ENCODE results near the gene PLEKHG1.

Gene PLEKHG1

GRCh38 chr6:150587637-150588036 is 12.0 kb upstream of the PLEKHG1 start:
- in situ Hi-C loops (cut with MboI; ENCODE audit: low pct_unique_long_range_greater_than_20kb, low sequenced_read_pairs): no loop called here
- no peak for DNase-seq

GRCh38 chr6:150588888-150589499 is 10.7 kb upstream of the PLEKHG1 start:
- no peak for DNase-seq
- in situ Hi-C loops (cut with MboI; ENCODE audit: low pct_unique_long_range_greater_than_20kb, low sequenced_read_pairs): no loop called here

- in situ Hi-C loops (cut with MboI; ENCODE audit: low pct_unique_long_range_greater_than_20kb, low sequenced_read_pairs): no loop called here
- no peak for DNase-seq
Measured at GRCh38 chr6:150589852-150590251, 9.8 kb upstream of the PLEKHG1 start.

GRCh38 chr6:150590446-150590845 is 9.2 kb upstream of the PLEKHG1 start:
- DNase-seq: no peak
- in situ Hi-C loops (cut with MboI; ENCODE audit: low pct_unique_long_range_greater_than_20kb, low sequenced_read_pairs): no loop called here

GRCh38 chr6:150592377-150592995 is 7.2 kb upstream of the PLEKHG1 start:
- DNase-seq: no peak
- in situ Hi-C loops (cut with MboI; ENCODE audit: low pct_unique_long_range_greater_than_20kb, low sequenced_read_pairs): no loop called here

- in situ Hi-C loops (cut with MboI; ENCODE audit: low pct_unique_long_range_greater_than_20kb, low sequenced_read_pairs): no loop called here
- DNase-seq: no peak
Measured at GRCh38 chr6:150593119-150593518, 6.6 kb upstream of the PLEKHG1 start.

- in situ Hi-C loops (cut with MboI; ENCODE audit: low pct_unique_long_range_greater_than_20kb, low sequenced_read_pairs): no loop called here
- DNase-seq: no peak
Measured at GRCh38 chr6:150596439-150596838, 3.2 kb upstream of the PLEKHG1 start.

- DNase-seq: no peak
- in situ Hi-C loops (cut with MboI; ENCODE audit: low pct_unique_long_range_greater_than_20kb, low sequenced_read_pairs): no loop called here
Measured at GRCh38 chr6:150598401-150598800, 1.3 kb upstream of the PLEKHG1 start.

GRCh38 chr6:150598858-150599198 is 857 bp upstream of the PLEKHG1 start:
- DNase-seq: no peak
- in situ Hi-C loops (cut with MboI; ENCODE audit: low pct_unique_long_range_greater_than_20kb, low sequenced_read_pairs): no loop called here

- in situ Hi-C loops (cut with MboI; ENCODE audit: low pct_unique_long_range_greater_than_20kb, low sequenced_read_pairs): no loop called here
- DNase-seq: no peak
Measured at GRCh38 chr6:150600010-150600300, 270 bp downstream of the PLEKHG1 start.

GRCh38 chr6:150600301-150601017 is 774 bp downstream of the PLEKHG1 start:
- DNase-seq: peak; percentile 61
- in situ Hi-C loops (cut with MboI; ENCODE audit: low pct_unique_long_range_greater_than_20kb, low sequenced_read_pairs): no loop called here

GRCh38 chr6:150601439-150601838 is 1.8 kb downstream of the PLEKHG1 start:
- in situ Hi-C loops (cut with MboI; ENCODE audit: low pct_unique_long_range_greater_than_20kb, low sequenced_read_pairs): no loop called here
- DNase-seq: no peak

GRCh38 chr6:150603176-150603575 is 3.5 kb downstream of the PLEKHG1 start:
- in situ Hi-C loops (cut with MboI; ENCODE audit: low pct_unique_long_range_greater_than_20kb, low sequenced_read_pairs): no loop called here
- DNase-seq: no peak

GRCh38 chr6:150604467-150604866 is 4.8 kb downstream of the PLEKHG1 start:
- no peak for DNase-seq
- in situ Hi-C loops (cut with MboI; ENCODE audit: low pct_unique_long_range_greater_than_20kb, low sequenced_read_pairs): no loop called here

GRCh38 chr6:150605333-150605732 is 5.6 kb downstream of the PLEKHG1 start:
- in situ Hi-C loops (cut with MboI; ENCODE audit: low pct_unique_long_range_greater_than_20kb, low sequenced_read_pairs): no loop called here
- DNase-seq: no peak

GRCh38 chr6:150606168-150606591 is 6.5 kb downstream of the PLEKHG1 start:
- in situ Hi-C loops (cut with MboI; ENCODE audit: low pct_unique_long_range_greater_than_20kb, low sequenced_read_pairs): no loop called here
- DNase-seq: no peak

- DNase-seq: no peak
- in situ Hi-C loops (cut with MboI; ENCODE audit: low pct_unique_long_range_greater_than_20kb, low sequenced_read_pairs): no loop called here
Measured at GRCh38 chr6:150606647-150607328, 7.1 kb downstream of the PLEKHG1 start.

- in situ Hi-C loops (cut with MboI; ENCODE audit: low pct_unique_long_range_greater_than_20kb, low sequenced_read_pairs): no loop called here
- no peak for DNase-seq
Measured at GRCh38 chr6:150607329-150607650, 7.6 kb downstream of the PLEKHG1 start.

- in situ Hi-C loops (cut with MboI; ENCODE audit: low pct_unique_long_range_greater_than_20kb, low sequenced_read_pairs): no loop called here
- no peak for DNase-seq
Measured at GRCh38 chr6:150610584-150610983, 10.9 kb downstream of the PLEKHG1 start.

GRCh38 chr6:150613269-150613668 is 13.6 kb downstream of the PLEKHG1 start:
- no peak for DNase-seq
- in situ Hi-C loops (cut with MboI; ENCODE audit: low pct_unique_long_range_greater_than_20kb, low sequenced_read_pairs): no loop called here
